ENCODE results near the gene RBM45.

The RBM45 gene

DNA sequence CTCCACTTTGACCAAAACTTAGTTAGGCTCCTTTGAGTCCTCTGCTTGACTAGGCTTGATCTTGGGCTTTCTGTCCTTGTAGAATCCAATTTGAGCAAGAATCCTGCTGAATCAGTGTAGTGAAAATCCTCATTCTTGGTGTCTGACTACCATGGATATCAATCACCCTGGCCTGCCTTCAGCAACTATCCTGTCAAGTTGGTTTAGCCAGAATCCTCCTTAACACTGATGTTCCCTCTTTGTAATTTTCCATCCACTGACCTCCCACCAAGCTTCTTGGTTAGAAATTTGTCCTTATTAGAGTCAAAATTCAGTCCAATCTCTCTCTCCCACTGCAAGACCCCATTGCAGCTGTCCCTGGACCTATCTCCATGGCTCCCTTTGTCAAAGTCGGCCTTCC lies 494 bp upstream of the RBM45 start:
- Histone ChIP-seq H3K36me3 (ENCODE audit: insufficient read depth, low read length) (no peaks in the 10 kb centered on the region), H4K20me1 (ENCODE audit: insufficient read depth, low read length, poor library complexity, severe bottlenecking) (no peaks in the 10 kb centered on the region), H3K27me3 (ENCODE audit: insufficient read depth, low read length, poor library complexity, severe bottlenecking) (no peaks in the 10 kb centered on the region), H3K9ac (ENCODE audit: low read depth, low read length, poor library complexity, severe bottlenecking) (no peak overlapping the region), H3K79me2 (ENCODE audit: insufficient read depth, low read length) (peaks cover 10% of the 10 kb centered on the region; the same call in 1 of the 2 replicates), H3F3A (ENCODE audit: low read depth) (no peaks in the 10 kb centered on the region), H3K9me2 (replicated peaks; ENCODE audit: low read depth, low read length) (no peaks in the 10 kb centered on the region), H3K4me2 (ENCODE audit: low read depth, low read length, poor library complexity, severe bottlenecking) (no peak overlapping the region), H3K9me3 (ENCODE audit: insufficient read depth, low read depth, low read length) (no peaks in the 10 kb centered on the region), H3K4me1 (ENCODE audit: insufficient read depth, low read length, poor library complexity, severe bottlenecking) (peaks cover 12% of the 10 kb centered on the region), H2AFZ (ENCODE audit: low read length) (peak overlapping the region; percentile 89), H3K4me3 (ENCODE audit: low read length, poor library complexity, severe bottlenecking) (no peak overlapping the region)
- no peak for TF ChIP-seq EZH2phosphoT487 (IDR thresholded peaks at IDR 0.05; ENCODE audit: borderline replicate concordance)
- TF ChIP-seq, protein P1, sequence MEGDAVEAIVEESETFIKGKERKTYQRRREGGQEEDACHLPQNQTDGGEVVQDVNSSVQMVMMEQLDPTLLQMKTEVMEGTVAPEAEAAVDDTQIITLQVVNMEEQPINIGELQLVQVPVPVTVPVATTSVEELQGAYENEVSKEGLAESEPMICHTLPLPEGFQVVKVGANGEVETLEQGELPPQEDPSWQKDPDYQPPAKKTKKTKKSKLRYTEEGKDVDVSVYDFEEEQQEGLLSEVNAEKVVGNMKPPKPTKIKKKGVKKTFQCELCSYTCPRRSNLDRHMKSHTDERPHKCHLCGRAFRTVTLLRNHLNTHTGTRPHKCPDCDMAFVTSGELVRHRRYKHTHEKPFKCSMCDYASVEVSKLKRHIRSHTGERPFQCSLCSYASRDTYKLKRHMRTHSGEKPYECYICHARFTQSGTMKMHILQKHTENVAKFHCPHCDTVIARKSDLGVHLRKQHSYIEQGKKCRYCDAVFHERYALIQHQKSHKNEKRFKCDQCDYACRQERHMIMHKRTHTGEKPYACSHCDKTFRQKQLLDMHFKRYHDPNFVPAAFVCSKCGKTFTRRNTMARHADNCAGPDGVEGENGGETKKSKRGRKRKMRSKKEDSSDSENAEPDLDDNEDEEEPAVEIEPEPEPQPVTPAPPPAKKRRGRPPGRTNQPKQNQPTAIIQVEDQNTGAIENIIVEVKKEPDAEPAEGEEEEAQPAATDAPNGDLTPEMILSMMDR (conservative IDR thresholded peaks at IDR 0.05; ENCODE audit: low read length) = no peak

DNA sequence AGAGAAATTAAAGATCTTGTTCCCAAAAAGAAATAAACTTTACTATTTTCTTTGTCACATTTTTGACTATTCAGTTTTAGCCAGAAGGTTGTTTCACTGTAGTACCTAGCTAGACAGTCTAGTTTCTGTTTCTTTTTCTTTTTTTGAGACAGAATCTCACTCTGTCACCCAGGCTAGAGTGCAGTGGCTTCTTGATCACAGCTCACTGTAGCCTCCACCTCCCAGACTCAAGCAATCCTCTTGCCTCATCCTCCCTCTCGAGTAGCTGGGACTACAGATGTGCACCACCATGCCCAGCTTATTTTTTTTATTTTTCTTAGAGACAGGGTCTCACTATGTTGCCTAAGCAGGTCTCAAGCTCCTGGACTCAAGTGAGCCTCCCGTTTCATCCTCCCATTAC lies 2.2 kb downstream of the RBM45 start:
- Histone ChIP-seq H3K4me3 (ENCODE audit: low read length, poor library complexity, severe bottlenecking) (no peak overlapping the region), H3K27me3 (ENCODE audit: insufficient read depth, low read length, poor library complexity, severe bottlenecking) (no peaks in the 10 kb centered on the region), H3F3A (ENCODE audit: low read depth) (no peaks in the 10 kb centered on the region), H3K4me1 (ENCODE audit: insufficient read depth, low read length, poor library complexity, severe bottlenecking) (peaks cover 12% of the 10 kb centered on the region), H3K79me2 (ENCODE audit: insufficient read depth, low read length) (peaks cover 10% of the 10 kb centered on the region; the same call in 1 of the 2 replicates), H2AFZ (ENCODE audit: low read length) (no peak overlapping the region), H4K20me1 (ENCODE audit: insufficient read depth, low read length, poor library complexity, severe bottlenecking) (no peaks in the 10 kb centered on the region), H3K9ac (ENCODE audit: low read depth, low read length, poor library complexity, severe bottlenecking) (no peak overlapping the region), H3K4me2 (ENCODE audit: low read depth, low read length, poor library complexity, severe bottlenecking) (peak overlapping the region; percentile 69), H3K9me2 (replicated peaks; ENCODE audit: low read depth, low read length) (no peaks in the 10 kb centered on the region), H3K36me3 (ENCODE audit: insufficient read depth, low read length) (no peaks in the 10 kb centered on the region), H3K9me3 (ENCODE audit: insufficient read depth, low read depth, low read length) (no peaks in the 10 kb centered on the region)
- no peak for TF ChIP-seq EZH2phosphoT487 (IDR thresholded peaks at IDR 0.05; ENCODE audit: borderline replicate concordance)
- TF ChIP-seq, protein P1 (conservative IDR thresholded peaks at IDR 0.05; ENCODE audit: low read length) = no peak

DNA sequence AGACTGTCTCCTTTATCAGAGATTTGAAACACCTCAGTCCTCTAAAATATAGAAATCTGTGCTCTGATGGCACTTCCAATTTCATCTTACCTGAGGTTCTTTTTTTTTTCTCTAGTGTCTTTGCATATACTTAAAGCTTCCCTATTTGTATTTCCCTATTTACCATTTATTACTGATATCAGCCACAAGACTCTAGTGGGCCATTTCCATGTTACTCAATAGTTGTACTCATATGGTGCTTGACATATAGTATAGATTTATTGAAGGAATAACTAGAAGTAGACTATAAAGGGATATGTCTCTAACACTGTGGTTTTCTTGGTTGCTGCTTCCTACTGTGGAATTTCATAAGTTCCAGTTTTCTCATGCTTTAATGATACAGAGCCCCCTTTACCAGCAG lies 3.0 kb downstream of the RBM45 start:
- Histone ChIP-seq H3K4me3 (ENCODE audit: low read length, poor library complexity, severe bottlenecking) (no peak overlapping the region), H3F3A (ENCODE audit: low read depth) (no peaks in the 10 kb centered on the region), H3K4me2 (ENCODE audit: low read depth, low read length, poor library complexity, severe bottlenecking) (no peak overlapping the region), H3K27me3 (ENCODE audit: insufficient read depth, low read length, poor library complexity, severe bottlenecking) (no peaks in the 10 kb centered on the region), H2AFZ (ENCODE audit: low read length) (no peak overlapping the region), H3K9me2 (replicated peaks; ENCODE audit: low read depth, low read length) (no peaks in the 10 kb centered on the region), H3K36me3 (ENCODE audit: insufficient read depth, low read length) (no peaks in the 10 kb centered on the region), H3K79me2 (ENCODE audit: insufficient read depth, low read length) (peaks cover 10% of the 10 kb centered on the region; the same call in 1 of the 2 replicates), H3K4me1 (ENCODE audit: insufficient read depth, low read length, poor library complexity, severe bottlenecking) (peaks cover 12% of the 10 kb centered on the region), H4K20me1 (ENCODE audit: insufficient read depth, low read length, poor library complexity, severe bottlenecking) (no peaks in the 10 kb centered on the region), H3K9ac (ENCODE audit: low read depth, low read length, poor library complexity, severe bottlenecking) (no peak overlapping the region), H3K9me3 (ENCODE audit: insufficient read depth, low read depth, low read length) (no peaks in the 10 kb centered on the region)
- TF ChIP-seq, protein P1 (conservative IDR thresholded peaks at IDR 0.05; ENCODE audit: low read length) = no peak
- TF ChIP-seq EZH2phosphoT487 (IDR thresholded peaks at IDR 0.05; ENCODE audit: borderline replicate concordance) = no peak

Data from Loucy (cell line).